GM23338 (cell line): Measurements from ENCODE around the gene FXYD7. TPM values are rescaled to one million over a fixed set of nuclear protein-coding genes. Genes with fewer than 3 reads are reported as not detected.

ENCODE experiments used
- ATAC-seq: fragments of 200-7000 bp; cut with Tn5 transposase; 3 replicates; pipeline ENCODE4 v1.9.1; 2020
- DNase-seq: peaks from one replicate; pipeline ENCODE4 v3.0.0-alpha.2; 2015; ENCODE audit warnings: low spot score
- H2AFZ ChIP-seq: fragments of 200-600 bp; sonication (generic); 2 replicates; pipeline ENCODE4 v1.8.0; 2016; ENCODE audit warnings: antibody characterized with exemption, mild to moderate bottlenecking, moderate library complexity
- H3F3A ChIP-seq: fragments of 200-600 bp; sonication (generic); replicated peaks from 2 replicates; pipeline ENCODE4 v1.8.0; 2017; ENCODE audit warnings: antibody characterized with exemption, mixed run types, low read depth
- H3K27ac ChIP-seq: fragments of 200-600 bp; sonication (generic); 2 replicates; pipeline ENCODE4 v1.6.1; 2016; ENCODE audit warnings: low read depth
- H3K27me3 ChIP-seq: fragments of 200-600 bp; sonication (generic); 2 replicates; pipeline ENCODE4 v1.8.0; 2016; ENCODE audit warnings: mild to moderate bottlenecking, mixed run types, moderate library complexity; ENCODE audit not compliant: insufficient read depth
- H3K36me3 ChIP-seq: fragments of 200-600 bp; sonication (generic); 2 replicates; pipeline ENCODE4 v1.8.0; 2016; ENCODE audit warnings: mild to moderate bottlenecking; ENCODE audit not compliant: insufficient read depth
- H3K4me1 ChIP-seq: fragments of 200-600 bp; sonication (generic); 2 replicates; pipeline ENCODE4 v1.8.0; 2016; ENCODE audit warnings: mild to moderate bottlenecking, moderate library complexity; ENCODE audit not compliant: insufficient read depth
- H3K4me2 ChIP-seq: fragments of 200-600 bp; sonication (generic); 2 replicates; pipeline ENCODE4 v1.7.1; 2017; ENCODE audit warnings: mixed run types
- H3K4me3 ChIP-seq: fragments of 200-600 bp; sonication (generic); 2 replicates; pipeline ENCODE4 v1.6.1; 2016; ENCODE audit warnings: mixed run types
- H3K79me2 ChIP-seq: fragments of 200-600 bp; sonication (generic); replicated peaks from 2 replicates; pipeline ENCODE4 v1.8.0; 2017; ENCODE audit warnings: mild to moderate bottlenecking; ENCODE audit not compliant: insufficient read depth
- H3K9me2 ChIP-seq: fragments of 200-600 bp; sonication (generic); 2 replicates; pipeline ENCODE4 v1.8.0; 2017; ENCODE audit not compliant: insufficient read depth
- H4K20me1 ChIP-seq: fragments of 200-600 bp; sonication (generic); replicated peaks from 2 replicates; pipeline ENCODE4 v1.8.0; 2017; ENCODE audit warnings: mild to moderate bottlenecking; ENCODE audit not compliant: insufficient read depth
- H3K27ac Mint-ChIP-seq: 2 replicates; pipeline ENCODE4 v1.8.0; 2020; ENCODE audit warnings: inconsistent platforms, mild to moderate bottlenecking, moderate library complexity, mixed read lengths
- H3K27me3 Mint-ChIP-seq: 3 replicates; pipeline ENCODE4 v1.8.0; 2022; ENCODE audit warnings: low read depth, mild to moderate bottlenecking, moderate library complexity, mixed read lengths, inconsistent platforms; ENCODE audit not compliant: insufficient read depth, poor library complexity
- H3K36me3 Mint-ChIP-seq: 3 replicates; pipeline ENCODE4 v1.8.0; 2021; ENCODE audit warnings: low read depth, mild to moderate bottlenecking, inconsistent platforms, moderate library complexity, mixed read lengths
- H3K4me1 Mint-ChIP-seq: 3 replicates; pipeline ENCODE4 v1.8.0; 2020; ENCODE audit warnings: mild to moderate bottlenecking, inconsistent platforms, mixed read lengths
- H3K4me3 Mint-ChIP-seq: 3 replicates; pipeline ENCODE4 v1.8.0; 2021; ENCODE audit warnings: moderate library complexity, mild to moderate bottlenecking, inconsistent platforms, mixed read lengths
- H3K9me3 Mint-ChIP-seq: 3 replicates; pipeline ENCODE4 v1.8.0; 2020; ENCODE audit warnings: moderate library complexity, mild to moderate bottlenecking, inconsistent platforms, mixed read lengths
- CREB1 ChIP-seq: fragments of 250-450 bp; sonication (Bioruptor Pico); IDR thresholded peaks from 2 replicates; pipeline ENCODE4 v1.5.0; 2020; ENCODE audit warnings: low read depth, mild to moderate bottlenecking, moderate library complexity
- EZH2 ChIP-seq: fragments of 200-600 bp; sonication (generic); IDR thresholded peaks from one replicate; pipeline ENCODE4 v1.8.0; 2017; ENCODE audit warnings: antibody characterized with exemption, mild to moderate bottlenecking, low read depth; ENCODE audit not compliant: unreplicated experiment
- EZH2phosphoT487 ChIP-seq: fragments of 200-600 bp; sonication (generic); IDR thresholded peaks from one replicate; pipeline ENCODE4 v1.8.1; 2018; ENCODE audit warnings: antibody characterized with exemption; ENCODE audit not compliant: unreplicated experiment
- JUNB ChIP-seq: IDR thresholded peaks from one replicate; pipeline ENCODE4 v1.6.1; 2016; ENCODE audit warnings: antibody characterized with exemption; ENCODE audit not compliant: unreplicated experiment
- NANOG ChIP-seq: IDR thresholded peaks from 2 replicates; pipeline ENCODE4 v1.6.1; 2016; ENCODE audit warnings: antibody characterized with exemption, borderline replicate concordance
- POLR2AphosphoS5 ChIP-seq: IDR thresholded peaks from 2 replicates; pipeline ENCODE4 v1.6.1; 2016; ENCODE audit warnings: antibody characterized with exemption, low read depth
- STAT1 ChIP-seq: IDR thresholded peaks from one replicate; pipeline ENCODE4 v1.6.1; 2016; ENCODE audit warnings: antibody characterized with exemption; ENCODE audit not compliant: unreplicated experiment
- ZNF114 ChIP-seq: fragments of 250-450 bp; sonication (Bioruptor Pico); IDR thresholded peaks from 2 replicates; pipeline ENCODE4 v1.5.0; 2020; ENCODE audit warnings: mild to moderate bottlenecking, moderate library complexity
- ZNF331 ChIP-seq: fragments of 250-450 bp; sonication (Bioruptor Pico); IDR thresholded peaks from 2 replicates; pipeline ENCODE4 v1.5.0; 2020; ENCODE audit warnings: low read depth, mild to moderate bottlenecking, moderate library complexity
- polyA plus RNA-seq: library from polyadenylated mRNA; unstranded; fragments of >200 nt; fragmentation: Nextera tagmentation; extraction: Ambion mirVana; gene quantifications from 2 replicates; pipeline ENCODE4 v1.2.1, GENCODE V29; 2016
- total RNA-seq: library from RNA; depleted of rRNA; stranded (reverse); fragments of >200 nt; shearing (Covaris generic); gene quantifications from 2 replicates; pipeline ENCODE4 v1.2.3, GENCODE V29; 2014
- TF ChIP-seq, protein P1 (sequence below): fragments of 250-450 bp; sonication (Bioruptor Pico); IDR thresholded peaks from 2 replicates; pipeline ENCODE4 v1.5.0; 2020; ENCODE audit warnings: mild to moderate bottlenecking, moderate library complexity
- TF ChIP-seq, protein P2 (sequence below): IDR thresholded peaks from 2 replicates; pipeline ENCODE4 v1.6.1; 2016; ENCODE audit warnings: antibody characterized with exemption
- TF ChIP-seq, protein P3 (sequence below), 2 experiments: fragments of 200-600 bp in 1 of 2; sonication (generic) in 1 of 2; conservative IDR thresholded peaks; 2 replicates each; pipeline versions ENCODE4 v1.5.1 to v1.6.1; 2016 to 2017; ENCODE audit warnings: antibody characterized with exemption in 2 of 2, low read depth in 2 of 2, mild to moderate bottlenecking in 2 of 2, moderate library complexity in 1 of 2
- TF ChIP-seq, protein P4 (sequence below): IDR thresholded peaks from one replicate; pipeline ENCODE4 v1.6.1; 2018; ENCODE audit warnings: antibody characterized with exemption; ENCODE audit not compliant: unreplicated experiment

The FXYD7 gene
- total and polyA plus RNA-seq, 2 experiments from 2014 or later: 9.6 to 44.0 TPM

DNA sequence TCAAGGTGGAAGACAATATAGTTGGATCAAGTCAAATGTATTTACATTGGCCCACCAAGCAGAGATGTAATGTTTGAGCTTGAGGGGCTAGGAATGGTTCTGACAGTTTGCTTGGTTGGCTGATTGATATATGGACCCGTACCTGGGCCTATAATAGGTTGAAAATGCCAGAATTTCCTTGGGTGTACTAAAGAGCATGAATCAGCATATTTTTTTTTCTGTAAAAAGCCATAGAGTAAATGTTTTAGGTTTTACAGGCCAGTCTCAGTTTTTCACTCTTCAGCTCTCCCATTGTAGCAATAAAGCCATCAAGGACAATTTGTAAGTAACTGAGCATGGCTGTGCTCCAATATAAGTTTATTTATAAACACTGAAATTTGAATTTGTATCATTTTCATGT is 38.3 kb downstream of the FXYD7 start:
- Histone ChIP-seq H3K79me2 (no peaks in the 10 kb centered on the region), H4K20me1 (no peaks in the 10 kb centered on the region), H3K27ac (no peak overlapping the region), H3K4me3 (no peak overlapping the region), H3K4me2 (no peak overlapping the region), H3F3A (no peaks in the 10 kb centered on the region), H3K9me2 (0 out of 2 replicates have a peak, but pooled peaks cover 4% of the 10 kb centered on the region), H3K27me3 (no peaks in the 10 kb centered on the region), H3K4me1 (no peaks in the 10 kb centered on the region), H3K36me3 (no peaks in the 10 kb centered on the region), H2AFZ (no peak overlapping the region)
- DNase-seq (no peak), ATAC-seq (no peak)
- Mint-ChIP-seq H3K27me3 (peaks cover 2% of the 10 kb centered on the region), H3K27ac (no peak overlapping the region), H3K36me3 (no peaks in the 10 kb centered on the region; the same call in 2 of the 3 replicates), H3K4me1 (no peaks in the 10 kb centered on the region), H3K4me3 (no peak overlapping the region), H3K9me3 (peaks cover 8% of the 10 kb centered on the region)
- TF ChIP-seq, protein P1, sequence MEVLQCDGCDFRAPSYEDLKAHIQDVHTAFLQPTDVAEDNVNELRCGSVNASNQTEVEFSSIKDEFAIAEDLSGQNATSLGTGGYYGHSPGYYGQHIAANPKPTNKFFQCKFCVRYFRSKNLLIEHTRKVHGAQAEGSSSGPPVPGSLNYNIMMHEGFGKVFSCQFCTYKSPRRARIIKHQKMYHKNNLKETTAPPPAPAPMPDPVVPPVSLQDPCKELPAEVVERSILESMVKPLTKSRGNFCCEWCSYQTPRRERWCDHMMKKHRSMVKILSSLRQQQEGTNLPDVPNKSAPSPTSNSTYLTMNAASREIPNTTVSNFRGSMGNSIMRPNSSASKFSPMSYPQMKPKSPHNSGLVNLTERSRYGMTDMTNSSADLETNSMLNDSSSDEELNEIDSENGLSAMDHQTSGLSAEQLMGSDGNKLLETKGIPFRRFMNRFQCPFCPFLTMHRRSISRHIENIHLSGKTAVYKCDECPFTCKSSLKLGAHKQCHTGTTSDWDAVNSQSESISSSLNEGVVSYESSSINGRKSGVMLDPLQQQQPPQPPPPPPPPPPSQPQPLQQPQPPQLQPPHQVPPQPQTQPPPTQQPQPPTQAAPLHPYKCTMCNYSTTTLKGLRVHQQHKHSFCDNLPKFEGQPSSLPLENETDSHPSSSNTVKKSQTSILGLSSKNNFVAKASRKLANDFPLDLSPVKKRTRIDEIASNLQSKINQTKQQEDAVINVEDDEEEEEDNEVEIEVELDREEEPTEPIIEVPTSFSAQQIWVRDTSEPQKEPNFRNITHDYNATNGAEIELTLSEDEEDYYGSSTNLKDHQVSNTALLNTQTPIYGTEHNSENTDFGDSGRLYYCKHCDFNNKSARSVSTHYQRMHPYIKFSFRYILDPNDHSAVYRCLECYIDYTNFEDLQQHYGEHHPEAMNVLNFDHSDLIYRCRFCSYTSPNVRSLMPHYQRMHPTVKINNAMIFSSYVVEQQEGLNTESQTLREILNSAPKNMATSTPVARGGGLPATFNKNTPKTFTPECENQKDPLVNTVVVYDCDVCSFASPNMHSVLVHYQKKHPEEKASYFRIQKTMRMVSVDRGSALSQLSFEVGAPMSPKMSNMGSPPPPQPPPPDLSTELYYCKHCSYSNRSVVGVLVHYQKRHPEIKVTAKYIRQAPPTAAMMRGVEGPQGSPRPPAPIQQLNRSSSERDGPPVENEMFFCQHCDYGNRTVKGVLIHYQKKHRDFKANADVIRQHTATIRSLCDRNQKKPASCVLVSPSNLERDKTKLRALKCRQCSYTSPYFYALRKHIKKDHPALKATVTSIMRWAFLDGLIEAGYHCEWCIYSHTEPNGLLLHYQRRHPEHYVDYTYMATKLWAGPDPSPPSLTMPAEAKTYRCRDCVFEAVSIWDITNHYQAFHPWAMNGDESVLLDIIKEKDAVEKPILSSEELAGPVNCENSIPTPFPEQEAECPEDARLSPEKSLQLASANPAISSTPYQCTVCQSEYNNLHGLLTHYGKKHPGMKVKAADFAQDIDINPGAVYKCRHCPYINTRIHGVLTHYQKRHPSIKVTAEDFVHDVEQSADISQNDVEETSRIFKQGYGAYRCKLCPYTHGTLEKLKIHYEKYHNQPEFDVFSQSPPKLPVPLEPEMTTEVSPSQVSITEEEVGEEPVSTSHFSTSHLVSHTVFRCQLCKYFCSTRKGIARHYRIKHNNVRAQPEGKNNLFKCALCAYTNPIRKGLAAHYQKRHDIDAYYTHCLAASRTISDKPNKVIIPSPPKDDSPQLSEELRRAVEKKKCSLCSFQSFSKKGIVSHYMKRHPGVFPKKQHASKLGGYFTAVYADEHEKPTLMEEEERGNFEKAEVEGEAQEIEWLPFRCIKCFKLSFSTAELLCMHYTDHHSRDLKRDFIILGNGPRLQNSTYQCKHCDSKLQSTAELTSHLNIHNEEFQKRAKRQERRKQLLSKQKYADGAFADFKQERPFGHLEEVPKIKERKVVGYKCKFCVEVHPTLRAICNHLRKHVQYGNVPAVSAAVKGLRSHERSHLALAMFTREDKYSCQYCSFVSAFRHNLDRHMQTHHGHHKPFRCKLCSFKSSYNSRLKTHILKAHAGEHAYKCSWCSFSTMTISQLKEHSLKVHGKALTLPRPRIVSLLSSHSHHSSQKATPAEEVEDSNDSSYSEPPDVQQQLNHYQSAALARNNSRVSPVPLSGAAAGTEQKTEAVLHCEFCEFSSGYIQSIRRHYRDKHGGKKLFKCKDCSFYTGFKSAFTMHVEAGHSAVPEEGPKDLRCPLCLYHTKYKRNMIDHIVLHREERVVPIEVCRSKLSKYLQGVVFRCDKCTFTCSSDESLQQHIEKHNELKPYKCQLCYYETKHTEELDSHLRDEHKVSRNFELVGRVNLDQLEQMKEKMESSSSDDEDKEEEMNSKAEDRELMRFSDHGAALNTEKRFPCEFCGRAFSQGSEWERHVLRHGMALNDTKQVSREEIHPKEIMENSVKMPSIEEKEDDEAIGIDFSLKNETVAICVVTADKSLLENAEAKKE: no peak
- TF ChIP-seq NANOG (no peak), ZNF331 (no peak), POLR2AphosphoS5 (no peak), EZH2phosphoT487 (no peak), STAT1 (no peak), JUNB (no peak), EZH2 (no peak), CREB1 (CRISPR knock-in tag) (no peak), ZNF114 (CRISPR knock-in tag) (no peak)
- TF ChIP-seq, protein P2, sequence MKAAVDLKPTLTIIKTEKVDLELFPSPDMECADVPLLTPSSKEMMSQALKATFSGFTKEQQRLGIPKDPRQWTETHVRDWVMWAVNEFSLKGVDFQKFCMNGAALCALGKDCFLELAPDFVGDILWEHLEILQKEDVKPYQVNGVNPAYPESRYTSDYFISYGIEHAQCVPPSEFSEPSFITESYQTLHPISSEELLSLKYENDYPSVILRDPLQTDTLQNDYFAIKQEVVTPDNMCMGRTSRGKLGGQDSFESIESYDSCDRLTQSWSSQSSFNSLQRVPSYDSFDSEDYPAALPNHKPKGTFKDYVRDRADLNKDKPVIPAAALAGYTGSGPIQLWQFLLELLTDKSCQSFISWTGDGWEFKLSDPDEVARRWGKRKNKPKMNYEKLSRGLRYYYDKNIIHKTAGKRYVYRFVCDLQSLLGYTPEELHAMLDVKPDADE: no peak
- TF ChIP-seq, protein P3, sequence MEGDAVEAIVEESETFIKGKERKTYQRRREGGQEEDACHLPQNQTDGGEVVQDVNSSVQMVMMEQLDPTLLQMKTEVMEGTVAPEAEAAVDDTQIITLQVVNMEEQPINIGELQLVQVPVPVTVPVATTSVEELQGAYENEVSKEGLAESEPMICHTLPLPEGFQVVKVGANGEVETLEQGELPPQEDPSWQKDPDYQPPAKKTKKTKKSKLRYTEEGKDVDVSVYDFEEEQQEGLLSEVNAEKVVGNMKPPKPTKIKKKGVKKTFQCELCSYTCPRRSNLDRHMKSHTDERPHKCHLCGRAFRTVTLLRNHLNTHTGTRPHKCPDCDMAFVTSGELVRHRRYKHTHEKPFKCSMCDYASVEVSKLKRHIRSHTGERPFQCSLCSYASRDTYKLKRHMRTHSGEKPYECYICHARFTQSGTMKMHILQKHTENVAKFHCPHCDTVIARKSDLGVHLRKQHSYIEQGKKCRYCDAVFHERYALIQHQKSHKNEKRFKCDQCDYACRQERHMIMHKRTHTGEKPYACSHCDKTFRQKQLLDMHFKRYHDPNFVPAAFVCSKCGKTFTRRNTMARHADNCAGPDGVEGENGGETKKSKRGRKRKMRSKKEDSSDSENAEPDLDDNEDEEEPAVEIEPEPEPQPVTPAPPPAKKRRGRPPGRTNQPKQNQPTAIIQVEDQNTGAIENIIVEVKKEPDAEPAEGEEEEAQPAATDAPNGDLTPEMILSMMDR (conservative IDR thresholded peaks at IDR 0.05; ENCODE audit: low read depth in 2 of 2): no peak
- TF ChIP-seq, protein P4, sequence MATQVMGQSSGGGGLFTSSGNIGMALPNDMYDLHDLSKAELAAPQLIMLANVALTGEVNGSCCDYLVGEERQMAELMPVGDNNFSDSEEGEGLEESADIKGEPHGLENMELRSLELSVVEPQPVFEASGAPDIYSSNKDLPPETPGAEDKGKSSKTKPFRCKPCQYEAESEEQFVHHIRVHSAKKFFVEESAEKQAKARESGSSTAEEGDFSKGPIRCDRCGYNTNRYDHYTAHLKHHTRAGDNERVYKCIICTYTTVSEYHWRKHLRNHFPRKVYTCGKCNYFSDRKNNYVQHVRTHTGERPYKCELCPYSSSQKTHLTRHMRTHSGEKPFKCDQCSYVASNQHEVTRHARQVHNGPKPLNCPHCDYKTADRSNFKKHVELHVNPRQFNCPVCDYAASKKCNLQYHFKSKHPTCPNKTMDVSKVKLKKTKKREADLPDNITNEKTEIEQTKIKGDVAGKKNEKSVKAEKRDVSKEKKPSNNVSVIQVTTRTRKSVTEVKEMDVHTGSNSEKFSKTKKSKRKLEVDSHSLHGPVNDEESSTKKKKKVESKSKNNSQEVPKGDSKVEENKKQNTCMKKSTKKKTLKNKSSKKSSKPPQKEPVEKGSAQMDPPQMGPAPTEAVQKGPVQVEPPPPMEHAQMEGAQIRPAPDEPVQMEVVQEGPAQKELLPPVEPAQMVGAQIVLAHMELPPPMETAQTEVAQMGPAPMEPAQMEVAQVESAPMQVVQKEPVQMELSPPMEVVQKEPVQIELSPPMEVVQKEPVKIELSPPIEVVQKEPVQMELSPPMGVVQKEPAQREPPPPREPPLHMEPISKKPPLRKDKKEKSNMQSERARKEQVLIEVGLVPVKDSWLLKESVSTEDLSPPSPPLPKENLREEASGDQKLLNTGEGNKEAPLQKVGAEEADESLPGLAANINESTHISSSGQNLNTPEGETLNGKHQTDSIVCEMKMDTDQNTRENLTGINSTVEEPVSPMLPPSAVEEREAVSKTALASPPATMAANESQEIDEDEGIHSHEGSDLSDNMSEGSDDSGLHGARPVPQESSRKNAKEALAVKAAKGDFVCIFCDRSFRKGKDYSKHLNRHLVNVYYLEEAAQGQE: no peak
